Measurements from ENCODE around the gene HSPB1.
A peak's percentile ranks its signal among the peaks of the same experiment; 100 is the strongest.
"Not testable (repeated sequence)": the region's sequence is repeated elsewhere in the genome, so short reads cannot be mapped to it uniquely, and the experiment has no call there.

The HSPB1 gene

DNA sequence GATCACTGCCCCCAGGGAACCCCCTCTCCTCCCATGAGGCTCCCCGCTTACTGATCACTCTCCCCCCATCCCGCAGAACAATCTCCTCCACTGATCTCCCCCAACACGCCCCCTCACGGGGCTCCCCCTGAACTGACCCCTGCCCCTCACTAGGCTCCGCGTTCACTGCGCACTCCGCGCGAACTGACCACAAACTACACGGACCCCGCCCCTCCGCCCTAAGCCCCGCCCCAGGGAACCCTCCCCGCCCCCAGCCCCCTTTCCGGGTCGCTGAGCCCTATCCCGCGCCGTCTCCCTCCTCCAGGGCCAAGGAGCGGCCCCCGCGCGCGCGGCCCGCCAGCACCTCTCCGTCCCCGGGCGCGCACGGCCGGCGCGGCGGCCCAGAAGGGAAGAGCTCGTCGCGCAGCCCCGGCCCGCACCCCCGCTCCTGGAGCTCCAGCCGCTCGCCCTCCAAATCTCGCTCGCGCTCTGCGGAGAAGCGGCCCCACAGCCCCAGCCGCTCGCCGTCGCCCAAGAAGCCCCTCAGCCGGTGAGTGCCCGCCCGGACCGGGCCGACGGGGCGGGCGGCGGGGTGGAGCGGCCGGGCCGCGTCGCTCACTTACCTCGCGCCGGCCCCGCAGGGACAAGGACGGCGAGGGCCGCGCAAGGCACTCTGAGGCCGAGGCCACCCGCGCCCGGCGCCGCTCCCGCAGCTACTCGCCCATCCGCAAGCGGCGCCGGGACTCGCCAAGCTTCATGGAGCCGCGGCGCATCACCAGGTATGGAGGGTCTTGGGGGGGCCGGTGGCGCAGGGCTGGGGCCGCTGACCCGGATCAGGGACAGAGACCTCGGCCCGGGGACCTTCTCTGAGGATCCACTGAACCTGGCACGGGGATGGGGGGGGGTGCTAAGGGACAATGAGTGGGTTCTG lies 19.9 kb upstream of the HSPB1 start:
- DNase-seq: no peak

DNA sequence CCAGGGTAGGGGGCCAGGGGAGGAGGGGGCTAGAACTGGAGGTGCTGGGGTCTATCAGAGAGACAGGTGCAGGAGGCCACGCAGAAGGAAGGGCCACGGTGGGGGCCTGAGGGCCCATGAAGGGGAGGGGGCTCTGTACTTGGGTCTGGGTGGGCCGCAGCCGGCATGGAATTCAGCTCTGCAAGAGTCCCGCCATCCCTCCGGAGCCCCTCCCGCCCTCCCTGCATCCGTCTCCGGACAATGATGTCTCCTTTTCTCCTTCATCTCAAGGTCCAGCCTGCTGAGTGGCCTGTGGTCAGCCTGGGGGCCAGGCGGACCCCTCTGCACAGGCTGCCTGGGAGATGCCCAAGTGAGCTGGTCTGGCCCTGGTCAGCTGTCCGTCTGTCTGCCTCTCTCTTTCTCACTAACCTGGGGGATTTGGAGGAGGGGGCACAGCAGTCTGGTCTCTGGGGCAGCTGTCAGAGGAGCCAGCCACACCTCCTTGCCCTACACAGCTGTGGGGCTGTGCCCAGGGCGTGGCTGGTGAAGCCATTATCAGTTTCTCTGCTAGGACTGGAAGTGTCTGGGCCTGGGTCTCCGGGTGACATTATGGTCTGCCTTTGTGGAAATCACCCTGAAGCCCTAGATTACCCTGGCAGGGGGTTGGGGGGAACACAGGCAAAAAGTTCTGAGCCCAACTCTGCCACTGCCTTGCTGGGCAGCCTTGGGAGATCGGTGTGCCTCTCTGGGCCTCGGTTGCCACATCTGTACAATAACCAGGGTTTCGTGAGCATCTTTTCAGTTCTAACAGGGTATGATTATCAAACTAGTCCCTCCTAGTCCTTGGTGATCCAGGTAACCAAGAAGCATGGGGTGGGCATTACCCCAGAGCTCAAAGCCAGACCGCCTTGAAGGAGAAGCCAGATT lies 19.0 kb upstream of the HSPB1 start:
- DNase-seq: no peak

DNA sequence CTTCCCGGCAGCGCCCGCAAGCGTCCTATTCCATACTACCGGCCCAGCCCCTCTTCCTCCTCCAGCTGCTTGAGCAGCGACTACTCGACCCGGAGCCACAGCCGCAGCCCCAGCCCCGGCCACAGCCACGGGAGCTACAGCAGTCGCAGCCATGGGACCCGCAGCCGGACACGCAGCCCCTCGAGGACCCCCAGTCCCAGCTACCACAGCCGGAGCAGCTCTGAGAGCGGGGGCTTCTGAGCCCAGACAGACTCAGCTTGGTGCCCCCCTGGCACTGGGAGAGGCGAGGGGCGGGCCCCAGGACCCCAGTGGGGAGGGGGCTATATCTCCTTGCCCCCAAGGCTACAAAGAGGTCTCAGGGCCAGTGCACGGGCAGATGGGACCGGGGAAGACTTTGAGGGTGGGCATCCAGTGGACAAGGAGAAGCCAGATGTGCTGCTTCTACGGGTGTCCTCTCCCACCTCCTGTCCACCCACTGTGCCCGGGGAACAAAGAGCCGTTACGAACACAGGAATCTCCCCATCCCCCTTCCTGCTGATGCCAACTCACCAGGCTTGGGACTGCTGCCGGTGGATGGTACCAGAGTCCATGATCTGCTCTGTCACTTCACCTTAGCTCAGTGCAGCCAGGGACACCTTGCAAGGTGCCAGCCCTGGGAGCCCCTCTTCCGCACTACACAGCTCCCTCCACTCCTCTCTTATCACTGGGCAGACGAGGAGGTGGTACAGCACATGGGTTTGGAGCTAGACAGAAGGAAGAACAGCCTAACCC lies 16.7 kb upstream of the HSPB1 start:
- DNase-seq: no peak

DNA sequence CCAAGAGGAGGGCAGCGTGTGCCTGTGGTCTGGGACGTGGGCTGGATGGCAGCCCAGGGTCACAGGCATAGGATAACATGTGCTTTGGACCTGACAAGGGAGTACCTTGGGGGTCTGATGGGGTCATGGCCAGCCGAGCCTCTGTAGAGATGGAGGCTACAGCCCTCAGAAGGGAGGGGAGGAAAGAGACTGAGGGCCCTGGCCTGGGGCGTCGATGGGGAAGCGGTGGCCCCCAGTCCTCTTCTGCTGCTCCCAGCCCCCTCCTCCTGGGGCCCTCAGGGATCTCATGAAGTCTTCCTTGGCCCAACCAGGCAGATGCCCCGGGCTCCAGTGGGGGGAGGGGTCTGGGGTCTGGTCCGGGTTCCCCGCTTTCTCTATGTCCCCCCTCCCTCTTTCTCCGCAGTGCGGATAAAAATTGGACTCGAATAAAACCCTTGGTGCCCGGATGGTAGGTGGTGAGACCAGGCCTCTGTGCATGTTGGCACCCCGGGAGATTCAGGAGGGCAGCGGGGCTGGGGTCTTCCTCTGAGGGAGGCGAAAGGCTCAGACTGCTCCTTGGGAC lies 15.6 kb upstream of the HSPB1 start:
- no peak for DNase-seq

DNA sequence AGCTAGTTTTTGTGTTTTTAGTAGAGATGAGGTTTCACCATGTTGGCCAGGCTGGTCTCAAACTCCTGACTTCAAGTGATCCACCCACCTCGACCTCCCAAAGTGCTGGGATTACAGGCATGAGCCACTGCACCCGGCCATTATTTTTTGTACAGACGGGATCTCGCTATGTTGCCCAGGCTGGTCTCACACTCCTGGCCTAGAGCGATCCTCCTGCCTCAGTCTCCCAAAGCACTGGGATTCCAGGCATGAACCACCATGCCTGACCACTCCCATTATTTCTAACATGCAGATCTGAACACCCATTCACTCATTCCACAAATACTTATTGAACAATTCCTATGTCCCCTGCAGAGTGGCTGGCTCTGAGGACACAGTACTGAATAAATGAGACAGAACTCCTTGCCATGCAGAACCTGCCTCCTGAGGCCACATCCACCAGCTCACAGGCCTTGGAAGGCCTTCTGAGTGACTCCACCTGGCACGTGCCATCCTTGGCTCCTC lies 11.6 kb upstream of the HSPB1 start:
- not testable (repeated sequence) for DNase-seq

DNA sequence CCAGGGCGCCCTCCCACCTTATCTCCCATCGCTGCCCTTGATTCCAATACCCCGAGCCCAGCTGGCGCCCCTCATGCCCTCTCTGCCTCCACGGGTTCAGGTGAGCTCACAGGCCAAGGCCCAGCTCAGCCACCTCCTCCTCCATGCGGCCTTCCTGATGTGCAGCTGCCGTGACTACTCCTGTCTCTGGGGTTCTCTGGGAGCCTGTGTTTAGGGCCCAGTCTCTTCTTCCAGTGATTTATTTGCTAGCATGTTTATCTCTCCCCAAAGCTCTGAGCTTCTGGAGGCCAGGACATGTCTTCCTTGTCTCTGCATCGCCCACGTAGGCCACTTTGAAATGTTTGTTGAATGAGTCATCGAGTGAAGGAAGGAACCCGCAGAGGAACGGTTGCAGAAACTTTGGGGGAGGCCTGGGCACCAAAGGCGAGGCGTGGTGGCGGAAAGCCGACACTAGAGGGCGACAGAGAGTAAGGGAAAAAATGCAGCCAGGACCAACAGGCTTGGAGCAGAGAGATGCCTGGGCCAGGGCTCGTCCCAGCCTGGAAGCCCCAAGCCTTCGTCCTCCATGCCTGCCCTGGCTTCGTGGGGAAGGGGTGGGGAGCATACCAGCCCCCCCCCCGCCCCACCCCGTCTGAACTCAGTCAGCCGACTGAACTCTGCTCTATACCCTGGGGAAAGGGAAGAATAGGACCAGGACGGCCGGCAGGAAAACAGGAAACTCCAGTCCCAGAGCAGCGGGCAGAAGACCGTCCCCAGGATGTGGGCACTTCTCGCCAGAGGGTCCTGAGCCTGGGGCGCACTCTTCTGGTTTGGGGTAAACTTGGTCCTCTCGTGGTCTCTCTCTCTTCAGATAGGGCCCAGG lies 10.9 kb upstream of the HSPB1 start:
- DNase-seq: peak; percentile 33

DNA sequence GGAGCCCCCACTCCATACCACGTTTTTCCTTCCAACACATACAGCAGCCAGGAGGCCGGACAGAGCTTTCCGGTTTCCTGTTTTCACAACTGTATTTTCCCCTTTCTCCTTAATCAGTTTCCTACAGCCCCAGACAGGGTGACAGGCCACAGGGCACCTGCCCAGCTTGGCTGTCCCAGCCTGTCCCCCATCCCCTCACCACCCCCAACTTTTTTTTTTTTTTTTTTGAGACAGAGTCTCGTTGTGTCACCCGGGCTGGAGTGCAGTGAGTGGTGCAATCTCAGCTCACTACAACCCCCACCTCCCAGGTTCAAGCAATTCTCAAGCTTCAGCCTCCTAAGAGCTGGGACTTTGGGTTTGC lies 10.3 kb upstream of the HSPB1 start:
- no peak for DNase-seq

DNA sequence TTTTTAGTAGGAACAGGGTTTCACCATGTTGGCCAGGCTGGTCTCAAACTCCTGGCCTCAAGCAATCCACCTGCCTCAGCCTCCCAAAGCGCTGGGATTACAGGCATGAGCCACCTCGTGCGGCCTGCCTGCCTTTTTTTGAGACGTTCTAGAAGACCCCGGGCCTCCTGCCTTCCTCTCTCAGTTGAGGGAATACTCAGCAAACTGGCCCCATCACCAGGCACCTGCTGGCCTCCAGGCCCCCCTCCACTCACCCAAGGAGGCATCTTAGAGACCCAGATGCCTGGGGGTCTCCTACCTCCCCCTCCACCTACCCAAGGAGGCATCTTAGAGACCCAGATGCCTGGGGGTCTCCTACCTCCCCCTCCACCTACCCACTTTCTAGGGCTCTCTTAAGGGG lies 9.6 kb upstream of the HSPB1 start:
- DNase-seq: not testable (repeated sequence)

DNA sequence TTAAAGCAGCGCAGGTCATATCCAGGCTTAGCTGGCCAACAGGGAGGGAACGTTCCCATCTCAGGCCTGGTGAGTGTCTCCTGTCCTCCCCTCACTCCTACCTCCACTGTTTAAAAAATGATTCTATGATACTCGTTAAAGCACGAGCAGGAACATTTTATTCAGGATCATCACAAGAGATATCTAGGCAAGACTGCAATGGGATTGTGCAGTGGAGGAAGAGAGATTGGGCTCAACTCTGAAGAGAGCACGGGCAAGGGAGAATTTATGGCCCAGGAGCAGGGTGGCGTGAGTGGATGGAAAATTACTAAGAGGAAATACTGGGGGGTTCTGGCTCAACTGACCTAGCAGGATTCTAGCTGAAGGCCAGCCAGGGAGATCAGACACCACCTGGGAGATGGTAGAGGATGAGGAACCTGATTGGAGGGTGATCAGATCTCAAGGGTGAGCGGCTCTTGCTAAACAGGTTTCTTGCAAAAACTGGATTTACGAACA lies 9.0 kb upstream of the HSPB1 start:
- DNase-seq: no peak

DNA sequence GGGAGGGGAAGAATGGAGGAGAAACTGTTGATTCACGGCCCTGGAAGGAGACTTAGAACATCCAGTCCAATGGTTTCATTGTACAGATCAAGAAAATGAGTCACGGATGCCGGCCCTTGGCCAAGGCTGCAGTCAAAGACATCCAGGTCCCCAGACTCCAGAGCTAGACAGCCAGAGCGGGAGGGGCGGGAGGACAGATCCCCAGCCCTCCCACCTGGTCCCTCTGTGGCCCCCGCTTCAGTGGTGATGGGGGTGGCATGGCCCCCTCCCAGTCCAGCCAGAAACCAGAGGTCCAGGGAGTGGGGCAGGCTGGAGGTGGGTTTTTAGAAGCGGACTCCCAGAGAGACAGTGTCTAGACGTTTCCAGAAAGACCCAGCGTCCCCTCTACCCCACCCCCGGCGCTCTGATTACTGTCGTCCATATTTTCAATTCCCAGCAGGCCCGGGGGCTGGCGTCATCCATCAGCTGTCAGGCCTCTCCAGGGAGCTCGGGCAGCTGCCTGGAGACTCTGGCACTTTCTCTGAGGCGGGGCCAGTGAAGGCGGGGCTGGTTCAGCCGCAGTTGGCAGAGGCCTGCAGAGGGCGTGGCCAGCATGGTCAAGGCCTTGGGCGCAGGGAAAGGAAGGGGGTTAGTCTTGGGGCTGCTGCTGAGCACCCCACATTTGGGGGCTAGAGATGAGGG lies 8.0 kb upstream of the HSPB1 start:
- DNase-seq: peak; percentile 77

DNA sequence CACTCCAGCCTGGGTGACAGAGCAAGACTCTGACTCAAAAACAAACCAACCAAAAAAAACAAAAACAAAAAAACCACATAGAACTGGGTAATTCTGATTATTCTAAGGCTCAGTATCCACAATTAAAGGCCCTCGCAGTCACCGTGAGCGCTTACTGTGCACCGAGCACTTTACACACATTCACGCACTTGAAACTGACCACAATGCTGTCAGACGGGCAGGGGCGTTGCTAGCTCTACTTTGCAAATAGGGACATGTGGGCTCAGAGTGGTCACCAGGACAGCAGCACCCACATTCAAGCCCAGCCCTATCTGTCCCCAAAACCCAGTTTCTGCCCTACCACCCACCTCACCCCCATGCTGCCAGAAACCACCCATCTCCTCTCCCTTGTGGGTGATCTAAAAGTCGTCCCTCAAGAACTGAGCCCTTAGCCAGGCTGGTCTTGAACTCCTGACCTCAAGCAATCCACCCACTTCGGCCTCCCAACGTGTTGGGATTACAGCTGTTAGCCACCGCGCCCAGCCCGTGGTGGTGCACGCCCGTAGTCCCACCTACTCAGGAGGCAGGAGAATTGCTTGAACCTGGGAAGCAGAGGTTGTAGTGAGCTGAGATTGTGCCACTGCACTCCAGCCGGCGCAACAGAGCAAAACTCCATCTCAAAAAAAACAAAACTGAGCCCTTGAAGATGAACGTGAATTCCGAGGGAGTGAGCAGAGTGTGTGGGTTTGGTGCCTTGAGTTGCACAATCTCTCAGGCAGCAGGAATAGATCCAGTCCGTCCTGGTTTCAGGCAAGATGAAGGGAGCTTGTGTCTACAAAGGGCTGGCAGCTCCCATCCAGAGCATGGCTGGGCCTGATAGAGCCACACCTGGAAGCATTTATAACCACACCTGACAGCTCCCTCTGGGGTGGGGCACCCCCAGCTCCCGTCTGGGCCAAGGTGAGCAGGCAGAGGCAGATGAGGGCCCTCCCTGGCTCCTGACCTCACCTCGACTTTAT lies 5.4 kb upstream of the HSPB1 start:
- DNase-seq: no peak

DNA sequence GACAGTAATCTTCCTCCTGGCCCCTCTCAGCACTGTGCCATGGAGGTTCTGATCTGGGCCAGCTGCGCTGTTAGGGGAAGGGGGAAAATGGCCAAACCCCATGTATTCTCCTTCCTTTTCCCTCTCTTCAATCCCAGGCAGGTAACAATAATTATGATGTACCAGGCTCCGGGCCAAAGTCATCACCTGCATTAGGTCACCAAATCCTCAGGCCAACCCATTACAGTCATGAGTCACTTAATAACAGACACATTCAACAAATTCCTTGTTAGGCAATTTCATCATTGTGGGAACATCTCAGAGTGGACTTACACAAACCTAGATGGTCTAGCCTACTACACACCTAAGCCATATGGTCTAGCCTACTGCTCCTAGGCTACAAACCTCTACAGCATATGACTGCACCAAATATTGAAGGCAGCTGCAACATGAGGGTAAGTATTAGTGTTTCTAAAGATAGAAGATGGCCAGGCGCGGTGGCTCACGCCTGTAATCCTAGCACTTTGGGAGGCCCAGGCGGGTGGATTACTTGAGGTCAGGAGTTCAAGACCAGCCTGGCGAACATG lies 2.2 kb upstream of the HSPB1 start:
- no peak for DNase-seq

DNA sequence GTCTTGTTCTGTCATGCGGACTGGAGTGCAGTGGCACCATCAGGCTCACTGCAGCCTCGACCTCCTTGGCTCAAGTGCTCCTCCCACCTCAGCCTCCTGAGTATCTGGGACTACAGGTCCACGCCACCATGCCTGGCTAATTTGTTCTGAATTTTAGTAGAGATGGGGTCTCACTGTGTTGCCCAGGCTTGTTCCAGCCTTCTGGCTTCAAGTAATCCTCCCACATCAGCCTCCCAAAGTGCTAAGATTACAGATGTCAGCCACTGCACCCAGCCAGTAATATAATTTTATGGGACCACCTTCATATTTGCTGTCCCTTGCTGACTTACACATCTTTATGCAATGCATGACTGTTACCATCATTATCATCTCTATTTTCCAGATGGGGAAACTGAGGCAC lies 1.5 kb upstream of the HSPB1 start:
- DNase-seq: no peak

DNA sequence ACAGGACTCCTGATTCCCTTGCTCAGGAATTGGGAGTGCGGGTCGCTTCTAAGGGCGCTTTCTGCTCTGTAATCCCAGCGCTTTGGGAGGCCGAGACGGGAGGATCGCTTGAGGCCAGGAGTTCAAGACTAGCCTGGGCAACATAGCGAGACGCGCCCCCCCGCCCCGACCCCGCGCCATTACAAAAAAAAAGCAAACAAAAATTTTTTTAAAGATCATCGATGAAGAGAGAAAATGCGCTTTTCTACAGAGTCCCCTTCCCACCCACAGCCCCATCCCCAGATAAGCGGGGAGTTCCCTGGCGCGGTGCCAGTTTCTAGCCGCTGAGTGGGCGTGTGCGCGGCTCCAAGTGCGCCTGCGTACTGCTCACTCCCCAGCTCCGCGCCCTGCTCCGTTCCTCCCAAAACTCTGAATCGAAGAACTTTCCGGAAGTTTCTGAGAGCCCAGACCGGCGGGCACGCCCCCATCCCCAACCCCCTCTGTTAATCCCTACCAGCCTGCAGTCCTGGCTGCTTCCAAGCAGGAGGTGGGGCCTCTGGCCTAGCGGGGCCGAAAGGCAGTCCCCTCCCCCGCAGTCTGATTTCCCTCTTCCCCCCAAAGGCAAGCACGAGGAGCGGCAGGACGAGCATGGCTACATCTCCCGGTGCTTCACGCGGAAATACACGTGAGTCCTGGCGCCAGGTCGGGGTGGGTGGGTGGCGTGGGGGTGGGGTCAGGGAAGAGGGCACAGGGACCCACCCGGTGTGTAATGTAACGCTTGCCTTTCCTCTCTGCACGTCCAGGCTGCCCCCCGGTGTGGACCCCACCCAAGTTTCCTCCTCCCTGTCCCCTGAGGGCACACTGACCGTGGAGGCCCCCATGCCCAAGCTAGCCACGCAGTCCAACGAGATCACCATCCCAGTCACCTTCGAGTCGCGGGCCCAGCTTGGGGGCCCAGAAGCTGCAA lies 1.0 kb downstream of the HSPB1 start:
- DNase-seq: no peak

DNA sequence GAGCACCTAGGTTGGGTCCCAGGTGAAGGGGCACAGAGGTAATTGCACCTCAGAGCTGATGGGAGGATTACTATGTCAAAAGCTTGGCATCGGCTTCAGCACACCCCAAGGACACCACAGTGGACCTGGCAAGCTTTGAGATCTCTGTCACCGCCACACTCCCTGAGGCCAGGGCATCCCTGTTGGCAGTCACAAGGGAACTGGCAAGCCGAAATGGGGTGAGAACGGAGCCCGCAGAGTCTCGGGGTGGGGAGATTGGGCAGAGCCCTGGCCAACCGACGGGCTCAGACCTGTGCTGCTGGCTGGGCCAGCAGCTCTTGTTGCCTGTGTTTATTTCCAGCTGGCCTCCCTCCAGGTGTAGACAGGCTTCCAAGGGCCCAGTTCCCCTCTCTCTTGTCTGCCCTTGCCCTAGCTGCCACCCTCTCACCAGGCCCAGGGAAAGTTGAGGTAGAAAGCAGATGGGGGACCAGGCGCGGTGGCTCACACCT lies 2.5 kb downstream of the HSPB1 start:
- no peak for DNase-seq

DNA sequence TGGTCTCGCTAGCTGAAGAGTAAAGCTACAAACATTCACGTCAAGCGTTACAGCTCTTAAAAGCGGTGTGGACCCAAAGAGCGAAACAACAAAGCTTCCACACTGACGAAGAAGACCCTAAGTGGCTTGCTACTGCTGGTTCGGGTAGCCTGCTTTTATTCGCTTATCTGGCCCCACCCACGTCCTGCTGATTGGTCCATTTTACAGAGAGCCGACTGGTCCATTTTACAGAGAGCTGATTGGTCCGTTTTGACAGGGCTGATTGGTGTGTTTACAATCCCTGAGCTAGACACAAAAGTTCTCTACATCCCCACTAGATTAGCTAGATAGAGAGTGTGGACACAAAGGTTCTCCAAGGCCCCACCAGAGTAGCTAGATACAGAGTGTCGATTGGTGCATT lies 6.4 kb downstream of the HSPB1 start:
- not testable (repeated sequence) for DNase-seq

DNA sequence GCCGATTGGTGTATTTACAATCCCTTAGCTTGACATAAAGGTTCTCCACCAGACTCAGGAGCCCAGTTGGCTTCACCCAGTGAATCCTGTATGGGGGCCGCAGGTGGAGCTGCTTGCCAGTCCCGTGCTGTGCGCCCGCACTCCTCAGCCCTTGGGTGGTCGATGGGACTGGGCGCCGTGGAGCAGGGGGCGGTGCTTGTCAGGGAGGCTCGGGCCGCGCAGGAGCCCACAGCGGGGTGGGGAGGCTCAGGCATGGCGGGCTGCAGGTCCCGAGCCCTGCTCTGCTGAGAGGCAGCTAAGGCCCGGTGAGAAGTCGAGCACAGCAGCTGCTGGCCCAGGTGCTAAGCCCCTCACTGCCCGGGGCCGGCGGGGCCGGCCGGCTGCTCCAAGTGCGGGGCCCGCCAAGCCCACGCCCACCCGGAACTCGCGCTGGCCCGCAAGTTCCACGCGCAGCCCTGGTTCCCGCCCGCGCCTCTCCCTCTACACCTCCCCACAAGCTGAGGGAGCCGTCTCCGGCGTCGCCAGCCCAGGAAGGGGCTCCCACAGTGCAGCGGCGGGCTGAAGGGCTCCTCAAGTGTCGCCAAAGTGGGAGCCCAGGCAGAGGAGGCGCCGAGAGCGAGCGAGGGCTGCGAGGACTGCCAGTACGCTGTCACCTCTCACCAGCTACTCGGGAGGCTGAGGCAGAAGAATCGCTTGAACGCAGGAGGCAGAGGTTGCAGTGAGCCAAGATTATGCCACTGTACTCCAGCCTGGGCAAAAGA lies 7.0 kb downstream of the HSPB1 start:
- not testable (repeated sequence) for DNase-seq

All from NCI-H1436 treated with DMSO at 0.1 percent for 48 hours (cell line).